Ammon's horn (tissue), 1 donor: Measurements from ENCODE around the gene FAM131B.
"Not testable (repeated sequence)": the region's sequence is repeated elsewhere in the genome, so short reads cannot be mapped to it uniquely, and the experiment has no call there.

Experiments used
- DNase-seq: peaks from one replicate; pipeline ENCODE4 v3.0.0-alpha.2; 2016; ENCODE audit warnings: low spot score

The FAM131B gene

GRCh38 chr7:143394777-143395176 lies 32.3 kb upstream of the FAM131B start:
- no peak for DNase-seq

DNA sequence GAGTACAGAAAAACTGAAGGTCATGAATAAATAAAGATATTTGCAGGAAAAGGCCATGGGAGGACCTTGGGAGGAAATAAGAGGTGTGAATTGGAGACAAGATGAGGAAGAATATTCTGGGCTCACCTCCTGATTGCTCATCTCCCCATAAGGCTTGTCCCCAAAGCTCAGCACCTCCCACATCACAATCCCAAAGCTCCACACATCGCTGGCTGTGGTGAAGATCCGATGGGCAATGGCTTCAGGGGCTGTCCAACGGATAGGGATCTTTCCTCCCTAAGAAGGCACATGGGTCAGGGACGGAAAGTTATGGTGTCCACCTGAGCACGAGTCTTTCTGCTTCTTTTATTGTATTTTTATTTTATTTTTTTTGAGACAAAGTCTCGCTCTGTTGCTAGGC lies 31.6 kb upstream of the FAM131B start:
- no peak for DNase-seq

DNA sequence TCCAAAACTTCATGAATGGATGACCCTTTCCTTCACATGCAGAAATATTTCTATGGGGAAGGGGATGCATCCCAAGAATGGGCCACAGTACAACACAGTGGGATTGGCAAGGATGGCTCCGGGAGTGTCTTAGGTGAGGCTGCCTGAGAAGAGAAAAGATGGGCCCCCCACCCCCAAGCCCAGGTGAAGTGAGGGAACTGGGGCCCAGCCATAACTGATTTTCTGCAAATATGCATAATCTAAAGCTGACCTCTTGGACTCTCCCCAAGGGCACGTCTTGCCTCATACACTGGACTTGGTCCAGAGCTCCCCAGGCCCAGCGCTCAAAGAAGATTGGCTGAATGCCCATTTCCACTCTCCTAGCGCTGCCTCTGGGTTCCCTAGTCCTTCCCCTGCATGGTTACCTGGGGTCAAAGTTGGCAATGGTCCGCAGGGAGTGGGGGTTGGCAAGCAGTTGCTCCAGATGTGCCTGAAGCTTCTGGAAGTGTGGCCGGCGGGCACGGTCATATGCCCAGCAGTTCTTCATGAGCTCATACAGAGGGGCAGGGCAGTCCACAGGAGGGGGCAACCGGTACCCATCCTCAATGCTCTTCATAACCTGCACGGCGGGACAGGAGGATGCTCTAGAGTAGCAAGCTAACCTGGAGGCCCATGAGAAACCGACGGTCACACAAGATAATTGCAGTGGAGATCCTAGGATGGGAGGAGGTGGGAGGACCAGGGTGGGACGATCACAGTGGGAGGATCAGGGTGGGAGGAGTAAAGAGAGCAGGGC lies 30.9 kb upstream of the FAM131B start:
- no peak for DNase-seq

- DNase-seq = no peak
These were observed 30.4 kb upstream of the FAM131B start for GRCh38 chr7:143392875-143393266.

- not testable (repeated sequence) for DNase-seq
These were observed 29.9 kb upstream of the FAM131B start for GRCh38 chr7:143392427-143392826.

DNA sequence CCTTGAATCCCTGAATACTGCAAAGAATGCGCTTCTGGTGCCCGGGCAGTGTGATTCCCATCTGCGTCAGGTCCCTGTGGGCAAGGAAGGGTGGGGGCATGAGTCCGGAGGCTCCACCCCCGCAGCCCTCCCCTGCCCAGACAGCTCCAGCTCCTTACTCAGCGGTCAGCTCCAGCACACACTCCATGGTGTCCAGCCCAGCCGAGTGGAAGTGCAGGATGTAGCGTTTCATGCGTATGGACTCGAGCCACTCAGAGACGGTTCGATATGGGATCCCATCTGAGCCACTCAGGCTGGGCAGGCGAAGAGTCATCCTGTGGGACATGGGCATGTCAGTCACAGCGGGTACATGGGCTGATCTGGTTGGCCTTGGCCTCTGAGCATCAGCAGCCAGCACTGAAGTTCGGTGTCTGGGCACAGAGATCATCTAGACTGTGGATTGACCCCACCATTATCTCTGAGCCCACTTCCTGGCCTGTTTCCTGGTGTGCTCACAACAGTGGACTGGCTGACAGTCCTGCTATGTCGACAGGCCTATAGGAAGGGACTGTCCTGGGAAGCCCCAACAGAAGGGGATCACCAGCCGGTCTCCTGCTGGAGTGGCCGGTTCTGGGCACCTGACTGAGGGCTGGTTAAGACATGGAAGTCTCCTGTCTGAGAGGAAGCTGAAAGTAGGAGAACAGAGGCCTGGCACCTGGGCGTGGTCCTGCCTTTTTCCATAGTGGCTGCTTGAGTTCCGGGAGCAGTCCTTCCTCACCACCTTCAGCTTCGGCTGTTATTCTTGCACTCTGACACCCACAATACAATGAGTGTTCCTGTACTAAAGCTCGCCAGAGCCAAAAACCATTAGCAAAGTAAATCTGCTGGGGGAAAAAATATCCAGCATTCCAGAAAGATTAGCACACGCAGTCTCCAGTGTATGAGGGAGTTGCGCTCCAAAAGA lies 29.2 kb upstream of the FAM131B start:
- DNase-seq = no peak

- no peak for DNase-seq
These were observed 28.3 kb upstream of the FAM131B start for GRCh38 chr7:143390773-143391317.

DNA sequence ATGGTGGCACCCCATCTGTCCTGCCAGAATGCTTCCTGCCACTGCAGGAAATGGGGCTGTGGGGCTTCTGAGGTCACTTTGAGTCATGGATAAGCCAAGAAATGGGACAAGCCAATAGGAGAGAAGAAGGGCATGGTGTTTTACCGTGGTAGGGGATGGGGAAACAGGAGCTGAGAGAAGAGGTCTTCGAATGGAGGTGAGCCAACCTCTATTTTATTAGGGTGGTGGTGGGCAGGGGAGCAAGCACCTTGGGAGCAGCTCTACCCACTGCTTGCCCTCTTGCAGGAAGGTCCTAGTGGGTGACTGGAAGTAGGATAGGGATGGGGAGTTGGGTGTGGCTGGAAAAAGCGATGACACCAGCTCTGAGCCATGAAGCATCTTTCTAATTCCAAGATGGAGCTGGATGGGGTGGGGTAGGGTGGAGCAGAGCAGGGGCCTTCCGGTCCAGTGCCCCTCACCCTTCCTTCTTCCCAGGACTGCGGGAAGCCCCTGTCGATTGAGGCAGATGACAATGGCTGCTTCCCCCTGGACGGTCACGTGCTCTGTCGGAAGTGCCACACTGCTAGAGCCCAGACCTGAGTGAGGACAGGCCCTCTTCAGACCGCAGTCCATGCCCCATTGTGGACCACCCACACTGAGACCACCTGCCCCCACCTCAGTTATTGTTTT lies 27.7 kb upstream of the FAM131B start:
- DNase-seq = no peak

GRCh38 chr7:143389316-143390103 lies 27.0 kb upstream of the FAM131B start:
- DNase-seq = no peak

DNA sequence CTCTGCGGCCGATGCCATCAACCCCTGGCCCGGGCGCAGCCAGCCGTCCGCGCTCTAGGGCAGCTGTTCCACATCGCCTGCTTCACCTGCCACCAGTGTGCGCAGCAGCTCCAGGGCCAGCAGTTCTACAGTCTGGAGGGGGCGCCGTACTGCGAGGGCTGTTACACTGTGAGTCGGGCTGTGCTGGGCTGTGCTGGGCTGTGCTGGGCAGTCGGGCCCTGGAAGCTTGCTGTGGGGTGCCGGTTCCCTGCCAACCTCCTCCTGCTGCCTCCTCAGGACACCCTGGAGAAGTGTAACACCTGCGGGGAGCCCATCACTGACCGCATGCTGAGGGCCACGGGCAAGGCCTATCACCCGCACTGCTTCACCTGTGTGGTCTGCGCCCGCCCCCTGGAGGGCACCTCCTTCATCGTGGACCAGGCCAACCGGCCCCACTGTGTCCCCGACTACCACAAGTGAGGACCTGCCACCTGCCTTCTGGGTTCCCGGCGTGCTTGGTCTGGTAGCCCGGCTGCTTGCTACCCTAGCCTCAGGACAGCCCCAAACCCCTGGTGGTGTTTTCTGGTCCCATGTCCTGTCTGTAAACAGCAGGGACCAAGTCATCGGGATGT lies 26.1 kb upstream of the FAM131B start:
- DNase-seq = no peak

- no peak for DNase-seq
These were observed 25.5 kb upstream of the FAM131B start for GRCh38 chr7:143388051-143388450.

- no peak for DNase-seq
These were observed 24.9 kb upstream of the FAM131B start for GRCh38 chr7:143387156-143387975.

- no peak for DNase-seq
These were observed 23.6 kb upstream of the FAM131B start for GRCh38 chr7:143385891-143386781.

- DNase-seq = no peak
These were observed 22.4 kb upstream of the FAM131B start for GRCh38 chr7:143384661-143385631.

- DNase-seq = no peak
These were observed 21.6 kb upstream of the FAM131B start for GRCh38 chr7:143384148-143384547.

GRCh38 chr7:143383642-143383957 lies 21.1 kb upstream of the FAM131B start:
- no peak for DNase-seq

GRCh38 chr7:143382791-143383641 lies 20.5 kb upstream of the FAM131B start:
- no peak for DNase-seq
